K562 (cell line): Measurements from ENCODE around the gene PHF12. TPM values are rescaled to one million over a fixed set of nuclear protein-coding genes. Genes with fewer than 3 reads are reported as not detected.
A peak's percentile ranks its signal among the peaks of the same experiment; 100 is the strongest.

ENCODE experiments used
- AFF4 ChIP-seq: sonication (generic); formaldehyde crosslinking; IDR thresholded peaks from 2 replicates; pipeline ENCODE4 v1.8.0; 2023; ENCODE audit warnings: mild to moderate bottlenecking, missing genetic modification reagents
- BRD4 ChIP-seq: fragments of 200-600 bp; sonication (generic); IDR thresholded peaks from 2 replicates; pipeline ENCODE4 v1.6.1; 2017; ENCODE audit warnings: inconsistent platforms
- CBX1 ChIP-seq: sonication (generic); IDR thresholded peaks from 2 replicates; pipeline ENCODE4 v1.6.1; 2016; ENCODE audit warnings: antibody characterized with exemption, low read depth, mild to moderate bottlenecking
- CREBBP ChIP-seq: IDR thresholded peaks from one replicate; pipeline ENCODE4 v1.6.1; 2012; ENCODE audit warnings: low read depth, mild to moderate bottlenecking, control low read depth, inconsistent platforms, low read length
- ELK1 ChIP-seq: sonication (generic); formaldehyde crosslinking; IDR thresholded peaks from 2 replicates; pipeline ENCODE4 v1.8.1; 2022; ENCODE audit warnings: missing genetic modification reagents
- EWSR1 ChIP-seq: fragments of 450-650 bp; IDR thresholded peaks from 2 replicates; pipeline ENCODE4 v1.6.1; 2018; ENCODE audit warnings: borderline replicate concordance, mild to moderate bottlenecking, low read depth, moderate library complexity; ENCODE audit not compliant: partially characterized antibody
- HNRNPK ChIP-seq: fragments of 200-400 bp; formaldehyde crosslinking; IDR thresholded peaks from one replicate; pipeline ENCODE4 v1.6.1; 2018; ENCODE audit warnings: mild to moderate bottlenecking, low read depth, low read length; ENCODE audit not compliant: poor library complexity, severe bottlenecking
- MEIS2 ChIP-seq: fragments of 450-650 bp; IDR thresholded peaks from 2 replicates; pipeline ENCODE4 v1.6.1; 2014; ENCODE audit warnings: mild to moderate bottlenecking; ENCODE audit not compliant: partially characterized antibody
- NFE2L1 ChIP-seq: fragments of 450-650 bp; IDR thresholded peaks from 2 replicates; pipeline ENCODE4 v1.6.1; 2016; ENCODE audit warnings: missing genetic modification characterization, low read depth, mild to moderate bottlenecking, missing compliant biosample characterization, moderate library complexity, borderline replicate concordance
- RAD51 ChIP-seq: fragments of 450-650 bp; IDR thresholded peaks from 2 replicates; pipeline ENCODE4 v1.7.1; 2016; ENCODE audit warnings: low read depth, mild to moderate bottlenecking, borderline replicate concordance
- THRAP3 ChIP-seq: fragments of 450-650 bp; IDR thresholded peaks from 2 replicates; pipeline ENCODE4 v1.6.1; 2016; ENCODE audit warnings: mild to moderate bottlenecking, inconsistent platforms, borderline replicate concordance
- WHSC1 ChIP-seq: IDR thresholded peaks from one replicate; pipeline ENCODE4 v1.6.1; 2012; ENCODE audit warnings: low read length, control low read depth, inconsistent platforms
- ZBTB11 ChIP-seq, 3 experiments: fragments of 200-800 bp in 1 of 3; fragments of 250-450 bp in 1 of 3; fragments of 450-650 bp in 1 of 3; sonication (Bioruptor Pico) in 1 of 3; sonication (Bioruptor generic) in 1 of 3; formaldehyde crosslinking in 1 of 3; IDR thresholded peaks; 2 replicates each; pipeline versions ENCODE4 v1.6.1 to v1.8.0; 2016 to 2022; ENCODE audit warnings: mild to moderate bottlenecking in 2 of 3, missing genetic modification characterization in 2 of 3, missing compliant biosample characterization in 1 of 3, moderate library complexity in 1 of 3
- ZNF384 ChIP-seq: IDR thresholded peaks from 2 replicates; pipeline ENCODE4 v1.6.1; 2012; ENCODE audit warnings: low read depth, low read length, improper control_type of control experiment
- ZNF507 ChIP-seq: conservative IDR thresholded peaks from 2 replicates; pipeline ENCODE4 v1.6.1; 2017; ENCODE audit warnings: missing genetic modification characterization, missing compliant biosample characterization
- ZNF639 ChIP-seq, 2 experiments: fragments of 200-800 bp in 1 of 2; sonication (Bioruptor generic) in 1 of 2; sonication (generic) in 1 of 2; formaldehyde crosslinking in 1 of 2; IDR thresholded peaks in 1 of 2; conservative IDR thresholded peaks in 1 of 2; 2 replicates each; pipeline versions ENCODE4 v1.5.0 to v1.6.1; 2016 to 2020; ENCODE audit warnings: missing compliant biosample characterization in 1 of 2, missing genetic modification characterization in 1 of 2, missing genetic modification reagents in 1 of 2
- polyA plus RNA-seq, 8 experiments: library from polyadenylated mRNA; depleted of rRNA in 4 of 8; stranded (reverse) in 5 of 8; unstranded in 3 of 8; fragments of >200 nt; fragmentation: Nextera tagmentation in 2 of 8; fragmentation: Illumina TruSeq in 1 of 8; extraction: Ambion mirVana in 2 of 8; extraction: Trizol in 1 of 8; gene quantifications; 2 replicates each; pipeline versions ENCODE4 v1.2.1 to v1.2.3, GENCODE V29; 2011 to 2014; ENCODE audit warnings: inconsistent platforms in 1 of 8, missing spikeins in 1 of 8
- total RNA-seq, 7 experiments: library from RNA; depleted of rRNA in 6 of 7; stranded (reverse); fragments of >200 nt in 6 of 7; fragmentation: Illumina TruSeq in 2 of 7; extraction: Trizol in 2 of 7; gene quantifications; 2 replicates each; pipeline versions ENCODE4 v1.2.1 to v1.2.3, GENCODE V29; 2011 to 2021; ENCODE audit warnings: low replicate concordance in 1 of 7

Gene PHF12
- total and polyA plus RNA-seq, 9 of the 15 experiments (the other 6 are each of a cell fraction or from before 2014, with no cell fraction given): 0.82 to 31.3 (median 13.5) TPM

GRCh38 chr17:28902819-28903545 is 48.3 kb downstream of the PHF12 start, which contains the start of gene DHRS13 (continued):
- TF ChIP-seq ZBTB11 (CRISPR knock-in tag; IDR thresholded peaks at IDR 0.05) (no peak; a peak in 1 of 6 replicates), NFE2L1 (tag) (no peak), EWSR1 (no peak), WHSC1 (no peak), THRAP3 (no peak), ELK1 (no peak), MEIS2 (peak; percentile 85), CREBBP (no peak), ZNF639 (CRISPR knock-in tag; conservative IDR thresholded peaks at IDR 0.05 in 1 of 2, IDR thresholded peaks at IDR 0.05 in 1 of 2) (peak in 1 of 2 experiments; percentile 90; a peak in 2 of 4 replicates), RAD51 (no peak), CBX1 (peak; percentile 96; the same call in 1 of the 2 replicates), BRD4 (no peak), ZNF507 (tag) (no peak), ZNF384 (peak; percentile 54; the same call in 1 of the 2 replicates), HNRNPK (no peak), AFF4 (CRISPR knock-in tag) (peak; percentile 94)
